ENCODE results near the gene CCDC107. TPM values are rescaled to one million over a fixed set of nuclear protein-coding genes. Genes with fewer than 3 reads are reported as not detected.
A peak's percentile ranks its signal among the peaks of the same experiment; 100 is the strongest.

CCDC107 gene
- total and polyA plus RNA-seq, 2 of the 13 experiments (the other 11 are each of a cell fraction or from before 2014, with no cell fraction given), result 7.1 to 15.2 TPM

DNA sequence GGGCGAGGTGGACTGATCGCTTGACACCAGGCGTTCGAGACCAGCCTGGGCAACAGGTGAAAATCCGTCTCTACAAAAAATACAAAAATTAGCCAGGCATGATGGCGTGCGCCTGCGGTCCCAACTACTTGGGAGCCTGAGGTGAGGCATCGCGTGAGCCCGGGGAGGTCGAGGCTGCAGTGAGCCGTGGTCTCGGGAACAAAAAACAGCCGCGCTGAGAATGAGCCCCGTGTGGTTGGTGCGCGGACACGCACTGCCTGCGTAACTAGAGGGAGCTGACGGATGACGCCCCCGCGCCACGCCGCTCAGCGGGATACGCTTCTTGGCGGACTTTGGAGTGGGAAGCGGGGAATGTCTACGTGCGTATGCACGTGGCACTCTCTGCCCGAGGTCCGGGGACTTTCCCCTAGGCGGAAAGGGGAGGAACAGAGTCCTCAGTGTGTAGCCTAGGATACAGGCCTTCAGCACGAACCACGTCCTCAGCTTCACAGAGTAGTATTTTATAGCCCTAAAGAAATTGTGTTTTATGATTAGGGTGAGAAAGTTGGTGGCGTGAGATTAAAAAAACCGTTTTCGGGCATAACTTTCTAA lies 451 bp upstream of the CCDC107 start, which contains the start of gene RMRP (continued):
- TF ChIP-seq, protein P1, sequence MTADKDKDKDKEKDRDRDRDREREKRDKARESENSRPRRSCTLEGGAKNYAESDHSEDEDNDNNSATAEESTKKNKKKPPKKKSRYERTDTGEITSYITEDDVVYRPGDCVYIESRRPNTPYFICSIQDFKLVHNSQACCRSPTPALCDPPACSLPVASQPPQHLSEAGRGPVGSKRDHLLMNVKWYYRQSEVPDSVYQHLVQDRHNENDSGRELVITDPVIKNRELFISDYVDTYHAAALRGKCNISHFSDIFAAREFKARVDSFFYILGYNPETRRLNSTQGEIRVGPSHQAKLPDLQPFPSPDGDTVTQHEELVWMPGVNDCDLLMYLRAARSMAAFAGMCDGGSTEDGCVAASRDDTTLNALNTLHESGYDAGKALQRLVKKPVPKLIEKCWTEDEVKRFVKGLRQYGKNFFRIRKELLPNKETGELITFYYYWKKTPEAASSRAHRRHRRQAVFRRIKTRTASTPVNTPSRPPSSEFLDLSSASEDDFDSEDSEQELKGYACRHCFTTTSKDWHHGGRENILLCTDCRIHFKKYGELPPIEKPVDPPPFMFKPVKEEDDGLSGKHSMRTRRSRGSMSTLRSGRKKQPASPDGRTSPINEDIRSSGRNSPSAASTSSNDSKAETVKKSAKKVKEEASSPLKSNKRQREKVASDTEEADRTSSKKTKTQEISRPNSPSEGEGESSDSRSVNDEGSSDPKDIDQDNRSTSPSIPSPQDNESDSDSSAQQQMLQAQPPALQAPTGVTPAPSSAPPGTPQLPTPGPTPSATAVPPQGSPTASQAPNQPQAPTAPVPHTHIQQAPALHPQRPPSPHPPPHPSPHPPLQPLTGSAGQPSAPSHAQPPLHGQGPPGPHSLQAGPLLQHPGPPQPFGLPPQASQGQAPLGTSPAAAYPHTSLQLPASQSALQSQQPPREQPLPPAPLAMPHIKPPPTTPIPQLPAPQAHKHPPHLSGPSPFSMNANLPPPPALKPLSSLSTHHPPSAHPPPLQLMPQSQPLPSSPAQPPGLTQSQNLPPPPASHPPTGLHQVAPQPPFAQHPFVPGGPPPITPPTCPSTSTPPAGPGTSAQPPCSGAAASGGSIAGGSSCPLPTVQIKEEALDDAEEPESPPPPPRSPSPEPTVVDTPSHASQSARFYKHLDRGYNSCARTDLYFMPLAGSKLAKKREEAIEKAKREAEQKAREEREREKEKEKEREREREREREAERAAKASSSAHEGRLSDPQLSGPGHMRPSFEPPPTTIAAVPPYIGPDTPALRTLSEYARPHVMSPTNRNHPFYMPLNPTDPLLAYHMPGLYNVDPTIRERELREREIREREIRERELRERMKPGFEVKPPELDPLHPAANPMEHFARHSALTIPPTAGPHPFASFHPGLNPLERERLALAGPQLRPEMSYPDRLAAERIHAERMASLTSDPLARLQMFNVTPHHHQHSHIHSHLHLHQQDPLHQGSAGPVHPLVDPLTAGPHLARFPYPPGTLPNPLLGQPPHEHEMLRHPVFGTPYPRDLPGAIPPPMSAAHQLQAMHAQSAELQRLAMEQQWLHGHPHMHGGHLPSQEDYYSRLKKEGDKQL (CRISPR knock-in tag; IDR thresholded peaks at IDR 0.05; ENCODE audit: low read depth), result peak; percentile 65; the same call in 1 of the 2 replicates
- peak; percentile 86 for TF ChIP-seq PITX1 (CRISPR knock-in tag; IDR thresholded peaks at IDR 0.05)
- TF ChIP-seq IRX3 (CRISPR knock-in tag; IDR thresholded peaks at IDR 0.05; ENCODE audit: borderline replicate concordance, low read depth), result peak; percentile 90; the same call in 1 of the 2 replicates
- TF ChIP-seq YY1 (IDR thresholded peaks at IDR 0.05; ENCODE audit: insufficient read depth, insufficient replicate concordance, low read depth, low read length), result peak; percentile 69
- TF ChIP-seq ZKSCAN8 (CRISPR knock-in tag; IDR thresholded peaks at IDR 0.05; ENCODE audit: borderline replicate concordance), result peak; percentile 95
- TF ChIP-seq MTA1 (CRISPR knock-in tag; IDR thresholded peaks at IDR 0.05; ENCODE audit: borderline replicate concordance), result peak; percentile 94
- TF ChIP-seq POLR2AphosphoS5 (IDR thresholded peaks at IDR 0.05; ENCODE audit: low read depth, low read length), result peak; percentile 71
- peak; percentile 95 for TF ChIP-seq TBX2 (CRISPR knock-in tag; IDR thresholded peaks at IDR 0.05; ENCODE audit: borderline replicate concordance)
- TF ChIP-seq, protein P2, sequence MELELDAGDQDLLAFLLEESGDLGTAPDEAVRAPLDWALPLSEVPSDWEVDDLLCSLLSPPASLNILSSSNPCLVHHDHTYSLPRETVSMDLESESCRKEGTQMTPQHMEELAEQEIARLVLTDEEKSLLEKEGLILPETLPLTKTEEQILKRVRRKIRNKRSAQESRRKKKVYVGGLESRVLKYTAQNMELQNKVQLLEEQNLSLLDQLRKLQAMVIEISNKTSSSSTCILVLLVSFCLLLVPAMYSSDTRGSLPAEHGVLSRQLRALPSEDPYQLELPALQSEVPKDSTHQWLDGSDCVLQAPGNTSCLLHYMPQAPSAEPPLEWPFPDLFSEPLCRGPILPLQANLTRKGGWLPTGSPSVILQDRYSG (CRISPR knock-in tag; IDR thresholded peaks at IDR 0.05), result peak; percentile 90; the same call in 1 of the 2 replicates
- TF ChIP-seq, protein P3, sequence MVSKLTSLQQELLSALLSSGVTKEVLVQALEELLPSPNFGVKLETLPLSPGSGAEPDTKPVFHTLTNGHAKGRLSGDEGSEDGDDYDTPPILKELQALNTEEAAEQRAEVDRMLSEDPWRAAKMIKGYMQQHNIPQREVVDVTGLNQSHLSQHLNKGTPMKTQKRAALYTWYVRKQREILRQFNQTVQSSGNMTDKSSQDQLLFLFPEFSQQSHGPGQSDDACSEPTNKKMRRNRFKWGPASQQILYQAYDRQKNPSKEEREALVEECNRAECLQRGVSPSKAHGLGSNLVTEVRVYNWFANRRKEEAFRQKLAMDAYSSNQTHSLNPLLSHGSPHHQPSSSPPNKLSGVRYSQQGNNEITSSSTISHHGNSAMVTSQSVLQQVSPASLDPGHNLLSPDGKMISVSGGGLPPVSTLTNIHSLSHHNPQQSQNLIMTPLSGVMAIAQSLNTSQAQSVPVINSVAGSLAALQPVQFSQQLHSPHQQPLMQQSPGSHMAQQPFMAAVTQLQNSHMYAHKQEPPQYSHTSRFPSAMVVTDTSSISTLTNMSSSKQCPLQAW (CRISPR knock-in tag; IDR thresholded peaks at IDR 0.05), result peak; percentile 99
- TF ChIP-seq, protein P4, sequence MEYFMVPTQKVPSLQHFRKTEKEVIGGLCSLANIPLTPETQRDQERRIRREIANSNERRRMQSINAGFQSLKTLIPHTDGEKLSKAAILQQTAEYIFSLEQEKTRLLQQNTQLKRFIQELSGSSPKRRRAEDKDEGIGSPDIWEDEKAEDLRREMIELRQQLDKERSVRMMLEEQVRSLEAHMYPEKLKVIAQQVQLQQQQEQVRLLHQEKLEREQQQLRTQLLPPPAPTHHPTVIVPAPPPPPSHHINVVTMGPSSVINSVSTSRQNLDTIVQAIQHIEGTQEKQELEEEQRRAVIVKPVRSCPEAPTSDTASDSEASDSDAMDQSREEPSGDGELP (IDR thresholded peaks at IDR 0.05; ENCODE audit: borderline replicate concordance, low read depth), result peak; percentile 61
- TF ChIP-seq AGO1 (IDR thresholded peaks at IDR 0.05; ENCODE audit: low read depth, low read length, poor library complexity, severe bottlenecking), result no peak
- peak; percentile 88 for TF ChIP-seq FOXA3 (CRISPR knock-in tag; IDR thresholded peaks at IDR 0.05)
- peak; percentile 52; the same call in 1 of the 2 replicates for TF ChIP-seq DR1 (CRISPR knock-in tag; IDR thresholded peaks at IDR 0.05)
- peak; percentile 96 for TF ChIP-seq NFKB2 (CRISPR knock-in tag; IDR thresholded peaks at IDR 0.05; ENCODE audit: borderline replicate concordance)
- no peak for TF ChIP-seq SMARCE1 (IDR thresholded peaks at IDR 0.05; ENCODE audit: borderline replicate concordance)
- TF ChIP-seq MEIS2 (CRISPR knock-in tag; IDR thresholded peaks at IDR 0.05), result peak; percentile 98
- peak; percentile 80 for TF ChIP-seq GABPB1 (CRISPR knock-in tag; IDR thresholded peaks at IDR 0.05)
